K562 (cell line): ENCODE results near the gene SCAMP5. TPM values are rescaled to one million over a fixed set of nuclear protein-coding genes. Genes with fewer than 3 reads are reported as not detected.

ENCODE experiments used
- ATAC-seq: fragments of 200-7000 bp; cut with Tn5 transposase; 3 replicates; pipeline ENCODE4 v1.9.1; 2020; ENCODE audit warnings: moderate library complexity
- BruUV-seq: library from RNA; stranded (reverse); fragments of 400-500 nt; replicated peaks from 2 replicates; lab custom pipeline; 2021; lab: Mats Ljungman, UMichigan
- CTCF ChIA-PET: fragments of 300-600 bp; formaldehyde crosslinking; extraction: SDS; loops from one replicate; lab custom pipeline; 2021; ENCODE audit warnings: low intra/inter-chr PET ratio; lab: Yijun Ruan, JAX
- POLR2A ChIA-PET: fragments of 300-600, 350-650 bp; sonication (Branson Sonifier 250); formaldehyde crosslinking; extraction: SDS; loops from one replicate; lab custom pipeline; 2021; ENCODE audit warnings: antibody characterized with exemption, inconsistent platforms; lab: Yijun Ruan, JAX
- DNase-seq, 4 experiments: peaks; one replicate each; pipeline versions ENCODE4 v3.0.0 to v3.0.0-alpha.2; 2011 to 2018; ENCODE audit warnings: low spot score in 3 of 4, mixed read lengths in 3 of 4; ENCODE audit errors: extremely low read depth in 1 of 4
- FAIRE-seq: peaks from 2 replicates; lab custom pipeline; 2011; peaks lifted over from hg19 to GRCh38; lab: Jason Lieb, UNC
- H2AFZ ChIP-seq: 2 replicates; pipeline ENCODE4 v1.6.0; 2011; ENCODE audit warnings: low read depth, low read length, control low read depth, inconsistent platforms
- H3K27ac ChIP-seq: fragments of 200-600 bp; 3 replicates; pipeline ENCODE4 v1.8.0; 2011; ENCODE audit warnings: low read depth, mild to moderate bottlenecking, control low read depth, inconsistent platforms, low read length, moderate library complexity, mixed read lengths; ENCODE audit errors: extremely low read depth
- H3K27me3 ChIP-seq, 2 experiments: fragments of 300-600 bp in 1 of 2; 2 replicates in 1 of 2; 3 replicates in 1 of 2; pipeline versions ENCODE4 v1.6.0 to v1.8.0; 2011; ENCODE audit warnings: inconsistent platforms in 2 of 2, low read length in 2 of 2, mild to moderate bottlenecking in 1 of 2, mixed read lengths in 1 of 2, moderate library complexity in 1 of 2; ENCODE audit not compliant: control insufficient read depth in 2 of 2, insufficient read depth in 2 of 2
- H3K36me3 ChIP-seq: fragments of 300-600 bp; 3 replicates; pipeline ENCODE4 v1.8.0; 2011; ENCODE audit warnings: mild to moderate bottlenecking, low read length, inconsistent platforms; ENCODE audit not compliant: control insufficient read depth, insufficient read depth
- H3K4me1 ChIP-seq, 2 experiments: fragments of 200-600 bp in 1 of 2; replicated peaks in 1 of 2; 2 replicates in 1 of 2; 3 replicates in 1 of 2; pipeline versions ENCODE4 v1.5.1 to v1.8.0; 2011; ENCODE audit warnings: inconsistent platforms in 2 of 2, low read length in 2 of 2, mild to moderate bottlenecking in 1 of 2, mixed read lengths in 1 of 2, moderate library complexity in 1 of 2; ENCODE audit not compliant: control insufficient read depth in 2 of 2, insufficient read depth in 2 of 2
- H3K4me2 ChIP-seq: 2 replicates; pipeline ENCODE4 v1.6.1; 2011; ENCODE audit warnings: low read length, control low read depth, inconsistent platforms, mixed read lengths; ENCODE audit not compliant: insufficient read depth
- H3K4me3 ChIP-seq: fragments of 200-600 bp; sonication (generic), shearing (Covaris generic); 2 replicates; pipeline ENCODE4 v1.5.1; 2016; ENCODE audit warnings: control low read depth, inconsistent platforms
- H3K79me2 ChIP-seq: fragments of 200-600 bp; 3 replicates; pipeline ENCODE4 v1.8.0; 2011; ENCODE audit warnings: low read length, inconsistent platforms; ENCODE audit not compliant: control insufficient read depth, insufficient read depth
- H3K9ac ChIP-seq, 2 experiments: 2 replicates each; pipeline versions ENCODE4 v1.6.0 to v1.6.1; 2011; ENCODE audit warnings: low read depth in 2 of 2, low read length in 2 of 2, control low read depth in 1 of 2, inconsistent platforms in 1 of 2, mild to moderate bottlenecking in 1 of 2, mixed read lengths in 1 of 2; ENCODE audit not compliant: insufficient read depth in 1 of 2
- H3K9me1 ChIP-seq: one replicate; pipeline ENCODE4 v1.6.0; 2011; ENCODE audit warnings: inconsistent platforms, mild to moderate bottlenecking, low read length, moderate library complexity; ENCODE audit not compliant: control insufficient read depth, insufficient read depth
- H3K9me3 ChIP-seq: replicated peaks from 2 replicates; pipeline ENCODE4 v1.5.1; 2011; ENCODE audit warnings: low read depth, low read length, inconsistent platforms; ENCODE audit not compliant: control insufficient read depth, insufficient read depth
- H4K20me1 ChIP-seq: replicated peaks from 2 replicates; pipeline ENCODE4 v1.6.1; 2011; ENCODE audit warnings: low read length, inconsistent platforms, mixed read lengths; ENCODE audit not compliant: control insufficient read depth, insufficient read depth
- HCFC1 ChIP-seq: IDR thresholded peaks from 2 replicates; pipeline ENCODE4 v1.6.1; 2012; ENCODE audit warnings: low read depth, low read length, improper control_type of control experiment
- JUND ChIP-seq, 2 experiments: IDR thresholded peaks; 2 replicates in 1 of 2; 3 replicates in 1 of 2; pipeline ENCODE4 v1.6.1; 2011; ENCODE audit warnings: borderline replicate concordance in 2 of 2, low read depth in 2 of 2, low read length in 2 of 2, improper control_type of control experiment in 1 of 2, missing biosample characterization in 1 of 2, missing genetic modification characterization in 1 of 2, missing genetic modification reagents in 1 of 2
- KHSRP ChIP-seq: fragments of 450-650 bp; IDR thresholded peaks from 2 replicates; pipeline ENCODE4 v1.6.1; 2017
- RFX1 ChIP-seq: fragments of 450-650 bp; IDR thresholded peaks from 2 replicates; pipeline ENCODE4 v1.6.1; 2016; ENCODE audit warnings: mild to moderate bottlenecking, moderate library complexity
- ZNF780A ChIP-seq: fragments of 250-450 bp; sonication (Bioruptor Pico); IDR thresholded peaks from 2 replicates; pipeline ENCODE4 v1.5.0; 2021; ENCODE audit warnings: mild to moderate bottlenecking
- WGBS: fragments of 100-300 bp; shearing (Covaris generic); methylation state at CpG from one replicate; pipeline ENCODE4 v1.1.6; 2016; ENCODE audit warnings: low coverage, mixed read lengths; ENCODE audit not compliant: insufficient coverage; ENCODE audit errors: missing lambda C conversion rate; 5-methylcytosine and 5-hydroxymethylcytosine counted together
- in situ Hi-C: fragments of 300-500 bp; cut with MboI; formaldehyde crosslinking; loops from 4 replicates; pipeline ENCODE4 v1.15.0; 2018; ENCODE audit warnings: inconsistent platforms, mixed read lengths
- intact Hi-C: fragments of 100-400 bp; cut with micrococcal nuclease; formaldehyde crosslinking; loops from 2 replicates; pipeline ENCODE4 v1.14.2; 2022
- polyA plus RNA-seq, 8 experiments: library from polyadenylated mRNA; depleted of rRNA in 4 of 8; stranded (reverse) in 5 of 8; unstranded in 3 of 8; fragments of >200 nt; fragmentation: Nextera tagmentation in 2 of 8; fragmentation: Illumina TruSeq in 1 of 8; extraction: Ambion mirVana in 2 of 8; extraction: Trizol in 1 of 8; gene quantifications; 2 replicates each; pipeline versions ENCODE4 v1.2.1 to v1.2.3, GENCODE V29; 2011 to 2014; ENCODE audit warnings: inconsistent platforms in 1 of 8, missing spikeins in 1 of 8
- total RNA-seq, 7 experiments: library from RNA; depleted of rRNA in 6 of 7; stranded (reverse); fragments of >200 nt in 6 of 7; fragmentation: Illumina TruSeq in 2 of 7; extraction: Trizol in 2 of 7; gene quantifications; 2 replicates each; pipeline versions ENCODE4 v1.2.1 to v1.2.3, GENCODE V29; 2011 to 2021; ENCODE audit warnings: low replicate concordance in 1 of 7
- TF ChIP-seq, protein P1 (sequence below), 3 experiments: fragments of 200-800 bp in 1 of 3; sonication (Bioruptor generic) in 1 of 3; sonication (generic) in 1 of 3; formaldehyde crosslinking in 1 of 3; IDR thresholded peaks; 2 replicates each; pipeline versions ENCODE4 v1.6.1 to v1.8.0; 2016 to 2022; ENCODE audit warnings: mild to moderate bottlenecking in 2 of 3, missing compliant biosample characterization in 2 of 3, missing genetic modification characterization in 2 of 3, missing genetic modification reagents in 1 of 3
- TF ChIP-seq, protein P2 (sequence below): IDR thresholded peaks from 3 replicates; pipeline ENCODE4 v1.6.1; 2011; ENCODE audit warnings: borderline replicate concordance, mild to moderate bottlenecking; ENCODE audit not compliant: insufficient read length, insufficient read depth

The SCAMP5 gene
- total and polyA plus RNA-seq, 9 of the 15 experiments (the other 6 are each of a cell fraction or from before 2014, with no cell fraction given), result 0.09 to 0.29 (median 0.19) TPM; not detected in 5

DNA sequence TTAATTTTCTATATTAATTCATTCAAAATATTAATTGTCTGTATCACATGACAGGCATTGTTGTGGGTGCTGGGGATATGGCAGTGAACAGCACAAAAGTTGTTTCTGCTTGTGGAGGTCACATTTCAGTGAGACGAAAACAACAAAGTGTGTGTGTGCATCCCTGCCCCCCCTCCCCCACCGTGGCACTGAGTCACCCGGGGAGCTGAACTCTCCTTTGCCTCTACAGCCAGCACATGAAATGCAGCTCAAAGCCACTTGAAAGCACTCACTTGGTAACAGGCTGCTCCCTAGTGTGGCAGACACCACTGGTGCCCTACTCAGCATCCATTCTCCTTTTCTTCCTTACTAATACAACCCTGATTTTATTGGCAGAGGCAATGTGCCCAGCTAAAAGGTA, 16.9 kb upstream of the SCAMP5 start:
- H3K27me3 ChIP-seq, result peaks cover 12 to 24% of the 10 kb centered on the region in 2 experiments; a peak in 3 of 5 replicates
- in situ Hi-C loops (no loop called here), intact Hi-C loops (no loop called here)
- no peak overlapping the region for H3K9ac ChIP-seq
- H3K4me2 ChIP-seq, result no peak overlapping the region
- no peak overlapping the region for H3K27ac ChIP-seq
- no peak for ATAC-seq
- DNase-seq, result no peak
- ChIA-PET POLR2A (interaction anchor here (0.6 to 1.7 kb wide), 2 partner anchors 19 to 50 kb away, joined by 4 to 5 read pairs; no protein-coding TSS in a partner anchor), CTCF (no interaction called here)
- no peak overlapping the region for H2AFZ ChIP-seq
- no peaks in the 10 kb centered on the region for H4K20me1 ChIP-seq
- no peak for FAIRE-seq
- BruUV-seq, result no TSS peak
- H3K79me2 ChIP-seq, result no peaks in the 10 kb centered on the region
- H3K4me3 ChIP-seq, result no peak overlapping the region
- peaks cover 2% of the 10 kb centered on the region; the same call in 1 of the 2 replicates for H3K9me3 ChIP-seq
- no peaks in the 10 kb centered on the region for H3K36me3 ChIP-seq
- TF ChIP-seq ZNF780A (CRISPR knock-in tag), result no peak
- TF ChIP-seq JUND (IDR thresholded peaks at IDR 0.05; ENCODE audit: borderline replicate concordance, low read depth, low read length), result peak; percentile 10; the same call in 1 of the 2 replicates
- TF ChIP-seq JUND (tag; IDR thresholded peaks at IDR 0.05; ENCODE audit: borderline replicate concordance, low read depth, low read length), result no peak
- TF ChIP-seq, all 486 proteins: peak for 1
- Histone ChIP-seq H3K9me1 (no peaks in the 10 kb centered on the region), H3K4me1 (no peaks in the 10 kb centered on the region)
- 0% methylated on average over 3 of the region's 3 CpGs for WGBS

DNA sequence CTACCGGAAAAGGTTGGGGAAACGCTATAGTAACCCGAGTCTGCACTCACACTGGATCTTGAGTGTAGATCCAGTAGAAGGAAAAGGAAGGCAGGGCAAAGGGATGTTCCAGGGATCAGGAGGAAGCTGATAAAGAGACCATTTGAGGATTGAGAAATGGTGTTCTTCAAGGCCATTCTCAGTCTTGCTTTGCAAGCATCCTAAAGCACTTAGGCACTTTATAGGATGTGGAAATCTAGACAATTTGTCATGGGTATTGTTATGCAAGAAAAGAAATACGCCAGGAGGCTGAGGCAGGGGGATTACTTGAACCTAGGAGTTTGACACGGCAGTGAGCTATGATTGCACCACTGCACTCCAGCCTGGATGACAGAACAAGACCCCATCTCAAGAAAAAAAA, 13.2 kb upstream of the SCAMP5 start:
- peaks cover 21 to 48% of the 10 kb centered on the region in 2 experiments for H3K27me3 ChIP-seq
- BruUV-seq, result no TSS peak
- H3K4me2 ChIP-seq, result no peak overlapping the region
- no peaks in the 10 kb centered on the region for H3K36me3 ChIP-seq
- no peak overlapping the region for H3K9ac ChIP-seq
- H3K4me1 ChIP-seq, result no peaks in the 10 kb centered on the region
- POLR2A ChIA-PET, result interaction anchor here (0.6 kb wide), 1 partner anchor 47 kb away, joined by 3 read pairs; no protein-coding TSS in a partner anchor
- intact Hi-C loops, result no loop called here
- H3K27ac ChIP-seq, result no peak overlapping the region
- no peaks in the 10 kb centered on the region for H4K20me1 ChIP-seq
- H3K9me3 ChIP-seq, result no peaks in the 10 kb centered on the region; the same call in 1 of the 2 replicates
- ATAC-seq, result no peak
- no peaks in the 10 kb centered on the region for H3K9me1 ChIP-seq
- TF ChIP-seq, protein P1, sequence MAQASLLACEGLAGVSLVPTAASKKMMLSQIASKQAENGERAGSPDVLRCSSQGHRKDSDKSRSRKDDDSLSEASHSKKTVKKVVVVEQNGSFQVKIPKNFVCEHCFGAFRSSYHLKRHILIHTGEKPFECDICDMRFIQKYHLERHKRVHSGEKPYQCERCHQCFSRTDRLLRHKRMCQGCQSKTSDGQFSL (CRISPR knock-in tag; IDR thresholded peaks at IDR 0.05), result no peak
- TF ChIP-seq, protein P1 (tag; IDR thresholded peaks at IDR 0.05), result no peak
- TF ChIP-seq HCFC1, result no peak
- TF ChIP-seq RFX1, result no peak
- no peak for TF ChIP-seq KHSRP
- TF ChIP-seq, protein P2, sequence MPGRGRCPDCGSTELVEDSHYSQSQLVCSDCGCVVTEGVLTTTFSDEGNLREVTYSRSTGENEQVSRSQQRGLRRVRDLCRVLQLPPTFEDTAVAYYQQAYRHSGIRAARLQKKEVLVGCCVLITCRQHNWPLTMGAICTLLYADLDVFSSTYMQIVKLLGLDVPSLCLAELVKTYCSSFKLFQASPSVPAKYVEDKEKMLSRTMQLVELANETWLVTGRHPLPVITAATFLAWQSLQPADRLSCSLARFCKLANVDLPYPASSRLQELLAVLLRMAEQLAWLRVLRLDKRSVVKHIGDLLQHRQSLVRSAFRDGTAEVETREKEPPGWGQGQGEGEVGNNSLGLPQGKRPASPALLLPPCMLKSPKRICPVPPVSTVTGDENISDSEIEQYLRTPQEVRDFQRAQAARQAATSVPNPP, result no peak
- no peak overlapping the region for H2AFZ ChIP-seq
- in situ Hi-C loops, result no loop called here
- 2% methylated on average over 5 of the region's 5 CpGs for WGBS
- no peak for DNase-seq
- CTCF ChIA-PET, result interaction anchor here (0.6 kb wide), 1 partner anchor 256 kb away, joined by 4 read pairs; no protein-coding TSS in a partner anchor
- no peak for FAIRE-seq
- H3K4me3 ChIP-seq, result no peak overlapping the region
- no peaks in the 10 kb centered on the region for H3K79me2 ChIP-seq
